ENCODE measurements around the gene TSC1. TPM values are rescaled to one million over a fixed set of nuclear protein-coding genes. Genes with fewer than 3 reads are reported as not detected.

TSC1 gene
- total RNA-seq, 1 donor from 2014 or later = 33.4 TPM

GRCh38 chr9:132886334-132886725, 58.1 kb downstream of the TSC1 start:
- DNase-seq = no peak

- no peak for DNase-seq
Observed at GRCh38 chr9:132885720-132886333, 58.6 kb downstream of the TSC1 start.

- DNase-seq = no peak
Observed at GRCh38 chr9:132883349-132884294, 60.8 kb downstream of the TSC1 start.

- no peak for DNase-seq
Observed at GRCh38 chr9:132882616-132883015, 61.8 kb downstream of the TSC1 start.

GRCh38 chr9:132881826-132882225, 62.6 kb downstream of the TSC1 start:
- DNase-seq = no peak

GRCh38 chr9:132880324-132880661, 64.1 kb downstream of the TSC1 start:
- no peak for DNase-seq

GRCh38 chr9:132879457-132880323, 64.7 kb downstream of the TSC1 start:
- DNase-seq = no peak

- peak; percentile 56 for DNase-seq
Observed at GRCh38 chr9:132878695-132879456, 65.5 kb downstream of the TSC1 start, which contains the start of gene SPACA9. Gene SPACA9 (plus strand): TSS chr9:132878898. CDS start chr9:132883948, 5,050 bp downstream.

GRCh38 chr9:132877824-132878694, 66.4 kb downstream of the TSC1 start, which contains the start of gene AK8:
Gene AK8 (minus strand): TSS chr9:132878284. CDS start chr9:132878255, 29 bp downstream.
- peak; percentile 80 for DNase-seq

- no peak for DNase-seq
Observed at GRCh38 chr9:132877458-132877823, 67.0 kb downstream of the TSC1 start.

GRCh38 chr9:132876849-132877248, 67.6 kb downstream of the TSC1 start:
- no peak for DNase-seq

GRCh38 chr9:132875159-132875558, 69.3 kb downstream of the TSC1 start:
- no peak for DNase-seq

GRCh38 chr9:132873403-132873802, 71.0 kb downstream of the TSC1 start:
- DNase-seq = no peak

- no peak for DNase-seq
Observed at GRCh38 chr9:132869266-132869665, 75.2 kb downstream of the TSC1 start.

- no peak for DNase-seq
Observed at GRCh38 chr9:132866898-132867297, 77.5 kb downstream of the TSC1 start.

GRCh38 chr9:132864691-132865090, 79.7 kb downstream of the TSC1 start:
- DNase-seq = no peak

GRCh38 chr9:132864277-132864676, 80.1 kb downstream of the TSC1 start:
- no peak for DNase-seq

- DNase-seq = no peak
Observed at GRCh38 chr9:132863096-132863495, 81.3 kb downstream of the TSC1 start.

GRCh38 chr9:132862533-132862932, 81.9 kb downstream of the TSC1 start:
- DNase-seq = no peak

- no peak for DNase-seq
Observed at GRCh38 chr9:132861666-132862065, 82.8 kb downstream of the TSC1 start.

GRCh38 chr9:132858751-132859150, 85.7 kb downstream of the TSC1 start:
- no peak for DNase-seq
